HG02938 (cell line): Measurements from ENCODE around the gene CABCOCO1.

Source experiments
- ATAC-seq: cut with Tn5 transposase; IDR thresholded peaks from one replicate; pipeline ENCODE4 v1.9.1; 2021; ENCODE audit warnings: mild to moderate bottlenecking, moderate library complexity; ENCODE audit not compliant: unreplicated experiment

The CABCOCO1 gene

GRCh38 chr10:61752111-61753011 lies 89.6 kb downstream of the CABCOCO1 start:
- peak; percentile 45 for ATAC-seq

GRCh38 chr10:61753453-61753852 lies 90.7 kb downstream of the CABCOCO1 start:
- ATAC-seq: no peak

- no peak for ATAC-seq
Measured at GRCh38 chr10:61754587-61755550, 92.1 kb downstream of the CABCOCO1 start.

- no peak for ATAC-seq
Measured at GRCh38 chr10:61757001-61757400, 94.3 kb downstream of the CABCOCO1 start.

GRCh38 chr10:61757525-61758397 lies 95.0 kb downstream of the CABCOCO1 start:
- no peak for ATAC-seq

- ATAC-seq: no peak
Measured at GRCh38 chr10:61758433-61758832, 95.7 kb downstream of the CABCOCO1 start.

GRCh38 chr10:61759751-61760150 lies 97.0 kb downstream of the CABCOCO1 start:
- no peak for ATAC-seq

GRCh38 chr10:61760943-61761824 lies 98.5 kb downstream of the CABCOCO1 start:
- ATAC-seq: no peak

GRCh38 chr10:61761825-61762217 lies 99.1 kb downstream of the CABCOCO1 start:
- no peak for ATAC-seq

GRCh38 chr10:61763778-61764177 lies 101.0 kb downstream of the CABCOCO1 start:
- no peak for ATAC-seq

GRCh38 chr10:61764486-61764885 lies 101.8 kb downstream of the CABCOCO1 start:
- ATAC-seq: no peak

- no peak for ATAC-seq
Measured at GRCh38 chr10:61765176-61766087, 102.7 kb downstream of the CABCOCO1 start.

- ATAC-seq: no peak
Measured at GRCh38 chr10:61766927-61767326, 104.2 kb downstream of the CABCOCO1 start.

GRCh38 chr10:61774031-61774430 lies 111.3 kb downstream of the CABCOCO1 start:
- ATAC-seq: no peak

- no peak for ATAC-seq
Measured at GRCh38 chr10:61775111-61775510, 112.4 kb downstream of the CABCOCO1 start.

- ATAC-seq: no peak
Measured at GRCh38 chr10:61776615-61777266, 114.0 kb downstream of the CABCOCO1 start.

GRCh38 chr10:61778137-61778536 lies 115.4 kb downstream of the CABCOCO1 start:
- no peak for ATAC-seq

- ATAC-seq: no peak
Measured at GRCh38 chr10:61779276-61779675, 116.5 kb downstream of the CABCOCO1 start.
